Activated B cell treated with CpG ODN at 0.5 μM for 24 hours (primary cell): ENCODE data around the gene ALCAM. TPM values are rescaled to one million over a fixed set of nuclear protein-coding genes. Genes with fewer than 3 reads are reported as not detected.

ENCODE experiments used
- ATAC-seq: fragments of 200-7000 bp; cut with Tn5 transposase; one replicate; pipeline ENCODE4 v1.10.0; 2021; ENCODE audit warnings: low read depth, mild to moderate bottlenecking, moderate library complexity
- CTCF ChIA-PET: fragments of 350-600 bp; sonication (Branson Sonifier 250); formaldehyde crosslinking; loops from one replicate; lab custom pipeline; 2021; ENCODE audit warnings: antibody characterized with exemption; lab: Charles Lee
- POLR2A ChIA-PET: fragments of 350-600 bp; sonication (Branson Sonifier 250); formaldehyde crosslinking; loops from one replicate; lab custom pipeline; 2021; ENCODE audit warnings: antibody characterized with exemption; lab: Charles Lee
- DNase-seq: peaks from one replicate; pipeline ENCODE4 v3.0.0; 2022
- H3K27ac Mint-ChIP-seq: one replicate; pipeline ENCODE4 v1.8.0; 2020; ENCODE audit warnings: mixed read lengths
- H3K27me3 Mint-ChIP-seq: one replicate; pipeline ENCODE4 v1.8.0; 2021; ENCODE audit warnings: mixed read lengths
- H3K36me3 Mint-ChIP-seq: one replicate; pipeline ENCODE4 v1.8.0; 2021; ENCODE audit warnings: low read depth, mixed read lengths
- H3K4me1 Mint-ChIP-seq: one replicate; pipeline ENCODE4 v1.8.0; 2021; ENCODE audit warnings: mixed read lengths
- H3K4me3 Mint-ChIP-seq: one replicate; pipeline ENCODE4 v1.8.0; 2020; ENCODE audit warnings: mild to moderate bottlenecking, mixed read lengths
- H3K9me3 Mint-ChIP-seq: one replicate; pipeline ENCODE4 v1.8.0; 2020; ENCODE audit warnings: mixed read lengths
- CTCF ChIP-seq: fragments of 200-600 bp; IDR thresholded peaks from one replicate; pipeline ENCODE4 v1.8.0; 2022; ENCODE audit warnings: antibody characterized with exemption, mild to moderate bottlenecking
- intact Hi-C: fragments of 100-400 bp; cut with micrococcal nuclease; formaldehyde crosslinking; loops from one replicate; pipeline ENCODE4 v1.15.1; 2024
- total RNA-seq: library from RNA; stranded (reverse); gene quantifications from 2 replicates; pipeline ENCODE4 v1.2.3, GENCODE V29; 2022

The ALCAM gene
- total RNA-seq, 1 donor from 2014 or later: 28.5 TPM

GRCh38 chr3:105606016-105606415 is 239.3 kb downstream of the ALCAM start:
- POLR2A ChIA-PET: no interaction called here
- no peak for TF ChIP-seq CTCF
- intact Hi-C loops: no loop called here
- Mint-ChIP-seq H3K9me3 (no peaks in the 10 kb centered on the region), H3K27ac (no peak overlapping the region), H3K27me3 (no peaks in the 10 kb centered on the region), H3K4me3 (no peak overlapping the region), H3K36me3 (no peaks in the 10 kb centered on the region), H3K4me1 (no peaks in the 10 kb centered on the region)
- CTCF ChIA-PET: no interaction called here
- no peak for ATAC-seq
- no peak for DNase-seq

- POLR2A ChIA-PET: no interaction called here
- no peak overlapping the region for H3K27ac Mint-ChIP-seq
Measured at GRCh38 chr3:105608623-105609022, 241.9 kb downstream of the ALCAM start.

GRCh38 chr3:105610473-105610872 is 243.8 kb downstream of the ALCAM start:
- Mint-ChIP-seq H3K4me3 (no peak overlapping the region), H3K27me3 (no peaks in the 10 kb centered on the region), H3K36me3 (no peaks in the 10 kb centered on the region), H3K9me3 (no peaks in the 10 kb centered on the region), H3K27ac (no peak overlapping the region), H3K4me1 (no peaks in the 10 kb centered on the region)
- CTCF ChIA-PET: no interaction called here
- no peak for ATAC-seq
- DNase-seq: no peak
- intact Hi-C loops: no loop called here
- POLR2A ChIA-PET: no interaction called here
- no peak for TF ChIP-seq CTCF

More at GRCh38 chr3:105608623-105609022, 241.9 kb downstream of the ALCAM start:
- Mint-ChIP-seq H3K27me3 (no peaks in the 10 kb centered on the region), H3K36me3 (no peaks in the 10 kb centered on the region), H3K4me1 (no peaks in the 10 kb centered on the region), H3K9me3 (no peaks in the 10 kb centered on the region), H3K4me3 (no peak overlapping the region)
- no peak for DNase-seq
- ATAC-seq: no peak
- intact Hi-C loops: no loop called here
- no peak for TF ChIP-seq CTCF
- CTCF ChIA-PET: no interaction called here

- ChIA-PET POLR2A (no interaction called here), CTCF (no interaction called here)
- no peak overlapping the region for H3K4me3 Mint-ChIP-seq
- intact Hi-C loops: no loop called here
- DNase-seq (no peak), ATAC-seq (no peak)
- H3K4me1 Mint-ChIP-seq: no peaks in the 10 kb centered on the region
- no peak for TF ChIP-seq CTCF
- no peaks in the 10 kb centered on the region for H3K36me3 Mint-ChIP-seq
- peaks cover 2% of the 10 kb centered on the region for H3K27me3 Mint-ChIP-seq
- H3K27ac Mint-ChIP-seq: no peak overlapping the region
- no peaks in the 10 kb centered on the region for H3K9me3 Mint-ChIP-seq
Measured at GRCh38 chr3:105611304-105612192, 244.8 kb downstream of the ALCAM start.

- intact Hi-C loops: no loop called here
- Mint-ChIP-seq H3K4me1 (no peaks in the 10 kb centered on the region), H3K27ac (no peak overlapping the region), H3K27me3 (peaks cover 2% of the 10 kb centered on the region), H3K4me3 (no peak overlapping the region), H3K36me3 (no peaks in the 10 kb centered on the region), H3K9me3 (no peaks in the 10 kb centered on the region)
- POLR2A ChIA-PET: no interaction called here
- no peak for TF ChIP-seq CTCF
- CTCF ChIA-PET: no interaction called here
- no peak for DNase-seq
- ATAC-seq: no peak
Measured at GRCh38 chr3:105613120-105613519, 246.4 kb downstream of the ALCAM start.
